Dermis microvascular lymphatic vessel endothelial cell (primary cell): ENCODE data around the gene GLE1. TPM values are rescaled to one million over a fixed set of nuclear protein-coding genes. Genes with fewer than 3 reads are reported as not detected.
A peak's percentile ranks its signal among the peaks of the same experiment; 100 is the strongest.
"Not testable (repeated sequence)": the region's sequence is repeated elsewhere in the genome, so short reads cannot be mapped to it uniquely, and the experiment has no call there.

Experiments
- DNase-seq, 2 donors: peaks; one replicate each; pipeline versions ENCODE4 v3.0.0 to v3.0.0-alpha.2; 2010; ENCODE audit warnings: low read depth in 2 of 2
- total RNA-seq: library from RNA; depleted of rRNA; stranded (reverse); fragments of >200 nt; gene quantifications from 2 replicates; pipeline ENCODE4 v1.2.1, GENCODE V29; 2014

GLE1 gene
- total RNA-seq, 1 donor from 2014 or later, result 15.7 TPM

DNA sequence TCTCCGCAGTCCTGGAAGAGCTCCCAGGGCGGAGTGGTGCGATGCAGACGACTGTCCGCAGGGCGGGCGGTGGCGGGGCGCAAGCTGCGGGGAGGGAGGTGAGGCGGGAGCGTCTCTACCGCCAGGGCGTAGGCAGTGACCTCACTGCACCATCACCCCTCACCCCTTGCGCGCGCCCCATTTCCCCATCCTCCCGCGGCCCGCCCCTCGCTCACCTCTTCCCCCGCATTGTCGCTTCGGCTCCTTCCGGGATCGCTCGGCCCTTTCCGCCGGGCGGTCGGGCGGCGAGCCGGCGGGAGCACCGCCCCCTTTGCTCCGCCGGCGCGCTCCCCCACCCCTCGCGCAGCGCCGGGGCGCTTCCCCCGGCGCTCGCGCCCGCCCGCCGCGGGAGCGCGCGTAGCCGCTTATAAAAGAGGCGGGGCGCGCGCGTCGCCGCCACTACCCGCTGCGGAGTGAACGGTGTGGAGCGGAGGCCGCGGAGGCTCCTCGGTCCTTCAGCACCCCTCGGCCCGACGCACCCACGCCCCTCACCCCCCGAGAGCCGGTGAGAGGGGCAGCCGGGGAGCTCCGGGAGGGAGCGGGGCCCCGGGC, 47.7 kb downstream of the GLE1 start, which contains the start of gene SPTAN1:
Gene SPTAN1, plus strand, starts transcription at position 435 of the 591 bp plus-strand sequence. CDS start 14,154 bp downstream, outside the sequence.
- peak; percentile 61 to 86 for DNase-seq

DNA sequence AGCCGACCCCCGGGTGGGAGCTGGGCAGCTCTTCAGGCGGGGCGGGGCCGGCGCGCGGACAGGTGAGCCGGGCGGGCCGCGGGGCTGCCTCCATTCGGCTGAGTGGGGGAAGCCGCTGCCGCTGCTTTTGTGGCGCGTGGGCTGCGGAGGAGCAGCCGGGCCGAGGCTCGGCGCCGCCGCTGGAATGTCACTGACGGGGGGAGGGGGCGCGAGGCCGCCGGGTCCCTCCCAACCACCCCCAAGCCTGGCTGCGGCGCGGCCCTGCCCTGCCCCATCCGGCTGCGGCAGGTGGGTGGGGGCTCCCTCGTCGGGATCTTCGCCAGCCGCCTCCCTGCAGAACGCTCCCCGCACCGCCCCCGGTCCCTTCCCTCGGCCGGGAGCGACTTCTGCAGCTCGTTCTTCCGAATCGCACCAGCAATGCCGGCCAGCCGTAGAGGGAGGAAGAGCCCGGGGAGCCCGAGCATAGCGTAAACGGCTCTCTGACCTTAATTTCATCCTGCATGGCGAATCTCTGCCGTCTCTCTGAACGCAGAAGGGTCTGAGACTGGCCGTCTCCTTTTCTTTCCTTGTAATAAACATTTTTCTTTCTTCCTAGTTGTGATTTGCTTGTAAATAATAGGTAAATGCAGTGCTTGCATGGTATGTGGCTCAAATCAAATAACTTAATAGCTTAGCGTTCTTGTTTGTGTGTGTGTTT, 48.4 kb downstream of the GLE1 start:
- peak in 1 of 2 donors; percentile 38 for DNase-seq

DNA sequence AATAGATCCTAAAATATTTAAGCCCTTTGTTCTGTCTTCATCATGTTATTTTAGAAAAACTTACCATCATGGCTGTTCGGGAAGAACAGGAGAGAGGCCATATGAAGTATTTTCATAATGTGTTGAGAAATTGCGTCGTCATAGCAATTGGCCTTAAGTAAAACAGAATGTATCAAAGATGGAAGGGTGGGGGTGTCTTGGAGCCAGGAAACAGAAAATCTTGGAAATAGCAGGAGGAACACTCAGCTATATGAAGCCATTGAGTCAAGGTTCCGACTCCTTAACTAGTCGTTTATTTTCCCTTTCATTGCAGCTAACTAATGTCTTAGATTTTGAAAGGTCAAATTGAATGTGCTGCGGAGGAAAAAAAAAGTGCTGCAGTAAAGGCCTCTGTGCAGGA, 49.2 kb downstream of the GLE1 start:
- DNase-seq, result peak in 1 of 2 donors; percentile 60

DNA sequence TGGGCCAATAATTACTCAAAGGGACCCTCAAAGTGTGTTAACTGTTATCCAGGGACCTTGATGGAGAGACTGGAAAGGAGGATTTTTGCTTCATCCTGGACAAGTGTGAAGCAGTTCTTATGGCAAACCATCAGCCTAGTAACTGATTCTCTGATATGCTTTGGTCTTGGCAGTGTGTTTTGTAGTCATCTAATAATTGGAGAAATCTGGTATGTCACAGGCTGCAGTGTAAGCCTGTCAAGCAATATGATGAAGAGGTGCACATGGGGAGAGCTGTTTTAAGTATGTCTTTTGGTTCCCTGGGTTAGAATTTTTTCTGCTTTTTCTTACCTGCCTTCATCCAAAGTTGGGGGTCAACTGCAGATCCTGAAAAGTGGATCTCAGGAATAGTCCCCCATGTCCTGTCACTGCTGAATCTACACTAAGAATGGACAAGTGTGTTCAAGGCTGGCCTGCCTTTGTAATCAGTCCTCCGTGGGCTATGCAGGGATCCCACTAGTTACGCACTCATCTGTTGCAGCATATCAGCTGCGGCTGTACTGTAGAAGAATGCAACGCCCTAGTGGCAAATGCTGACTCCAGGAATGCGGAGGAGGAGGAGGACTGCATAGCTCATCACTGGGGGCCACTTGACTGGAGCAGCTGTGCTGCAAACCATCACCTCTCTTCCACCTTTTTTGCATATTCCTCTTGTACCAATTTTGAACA, 49.8 kb downstream of the GLE1 start:
- DNase-seq, result peak in 1 of 2 donors; percentile 71

DNA sequence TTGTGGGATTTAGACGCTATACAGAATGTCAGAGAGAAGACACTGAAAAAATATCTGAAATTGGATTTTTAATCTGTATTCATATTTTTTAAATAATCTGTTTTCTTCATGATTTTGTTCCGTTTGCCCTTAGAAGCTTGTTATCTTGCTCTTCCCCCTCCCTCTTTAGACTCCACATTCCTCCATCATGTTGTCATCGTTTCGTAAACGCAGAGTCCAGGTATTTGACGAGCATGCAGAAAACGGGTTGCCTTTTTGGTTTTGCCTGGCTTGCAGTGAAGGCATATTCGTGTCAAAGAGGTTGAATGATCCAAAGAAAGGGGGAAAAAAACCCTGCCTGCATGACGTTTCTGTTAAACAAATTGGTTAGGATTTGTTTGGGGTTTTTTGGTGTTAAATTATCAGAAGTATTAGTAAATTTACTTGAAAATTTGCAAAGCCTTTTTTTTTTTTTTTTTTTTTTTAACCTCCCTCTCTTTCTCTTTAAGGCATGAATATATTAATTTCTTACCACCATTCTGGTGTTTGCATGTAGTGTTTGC, 50.7 kb downstream of the GLE1 start:
- DNase-seq, result peak in 1 of 2 donors; percentile 60

DNA sequence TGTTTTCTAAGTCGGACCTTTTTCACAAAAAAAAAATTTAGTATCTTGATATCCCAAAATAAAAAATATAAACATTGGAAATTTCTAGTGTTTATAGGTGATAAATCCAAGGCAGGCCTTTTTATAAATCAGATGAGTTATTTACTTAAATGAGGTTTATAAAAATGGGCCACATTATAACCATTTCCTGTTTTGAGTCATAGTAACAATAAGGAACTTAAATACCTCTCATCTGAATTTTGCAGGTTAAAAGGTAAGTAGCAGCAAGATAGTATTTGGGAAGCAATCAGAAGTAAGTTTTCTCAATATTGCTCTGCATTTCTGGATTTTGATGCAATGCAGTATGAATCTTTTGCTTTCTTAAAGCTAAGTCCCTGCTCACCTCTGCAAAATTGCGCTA, 51.8 kb downstream of the GLE1 start:
- DNase-seq, result no peak

DNA sequence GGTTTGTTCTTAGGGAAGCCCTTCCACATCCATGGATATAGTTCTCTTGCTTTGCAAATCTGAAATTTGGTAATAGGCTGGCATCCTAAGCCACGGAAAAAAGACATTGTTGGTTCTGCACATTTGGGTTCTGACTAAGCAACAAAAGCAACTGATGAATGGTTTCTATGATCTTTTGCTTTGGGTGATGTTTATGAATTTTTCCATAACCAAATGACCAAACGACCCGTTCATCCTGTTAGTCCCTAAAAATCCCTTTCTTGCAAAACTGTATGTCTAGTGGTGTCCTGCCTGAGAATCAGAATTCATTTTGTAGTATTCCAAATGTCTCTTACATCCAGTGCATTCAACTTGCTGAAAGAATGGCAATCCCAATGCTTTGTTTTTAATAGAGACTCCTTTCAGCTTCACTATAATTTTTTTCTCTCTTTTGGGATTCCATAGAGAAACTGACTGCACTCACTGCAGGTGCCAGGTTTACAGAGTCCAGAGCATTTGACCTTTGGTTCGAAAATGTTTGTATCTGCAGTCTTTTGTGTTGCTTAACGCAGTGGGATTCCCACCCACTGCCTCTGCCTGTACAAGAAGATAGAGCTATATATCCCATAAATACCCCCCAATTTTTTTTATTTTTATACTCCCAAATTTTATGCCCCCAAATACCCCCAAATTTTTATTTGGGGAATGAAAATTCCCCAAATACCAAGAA, 52.6 kb downstream of the GLE1 start:
- peak; percentile 35 to 53 for DNase-seq

DNA sequence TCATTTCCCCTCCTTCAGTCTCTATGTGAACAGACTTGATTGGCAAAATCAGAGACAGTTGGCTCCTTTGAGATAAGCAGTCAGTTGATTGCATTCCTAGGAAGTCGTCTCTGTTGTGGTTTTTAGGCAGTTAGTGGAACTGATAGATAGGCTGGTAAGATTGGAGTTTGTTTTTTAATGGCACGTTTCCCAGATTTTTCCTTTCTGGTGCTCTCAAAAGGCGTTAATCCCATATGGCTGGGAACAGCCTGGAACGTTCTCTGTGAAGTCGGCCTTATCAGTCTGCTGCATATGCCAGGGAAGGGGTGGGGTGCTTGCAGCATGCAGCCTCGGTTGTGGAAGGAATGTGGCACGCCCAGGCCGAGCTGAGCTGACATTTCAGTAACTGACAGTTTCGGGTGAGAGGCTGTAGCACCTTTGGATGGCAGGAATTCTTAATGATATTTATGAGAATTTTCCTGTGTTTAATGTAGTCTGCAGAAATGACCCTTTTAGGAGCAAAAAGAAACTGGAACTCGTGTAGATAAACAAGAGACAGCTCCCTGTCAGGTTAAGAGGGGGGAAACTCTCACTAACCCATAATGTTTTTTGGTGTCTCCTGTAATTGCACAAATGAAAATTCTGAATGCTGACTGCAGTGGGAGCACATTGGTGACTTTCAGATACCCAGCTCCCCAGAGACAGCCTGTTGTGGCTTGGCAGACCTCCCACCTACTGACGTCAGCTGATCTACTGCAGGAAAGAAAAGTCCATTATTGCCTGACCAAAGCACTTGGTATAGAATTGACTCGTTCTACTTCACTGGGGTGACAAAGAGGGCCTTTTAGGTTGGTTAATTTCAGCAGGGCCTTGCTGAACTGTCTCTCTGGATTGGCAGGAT, 54.2 kb downstream of the GLE1 start:
- peak; percentile 86 to 97 for DNase-seq

DNA sequence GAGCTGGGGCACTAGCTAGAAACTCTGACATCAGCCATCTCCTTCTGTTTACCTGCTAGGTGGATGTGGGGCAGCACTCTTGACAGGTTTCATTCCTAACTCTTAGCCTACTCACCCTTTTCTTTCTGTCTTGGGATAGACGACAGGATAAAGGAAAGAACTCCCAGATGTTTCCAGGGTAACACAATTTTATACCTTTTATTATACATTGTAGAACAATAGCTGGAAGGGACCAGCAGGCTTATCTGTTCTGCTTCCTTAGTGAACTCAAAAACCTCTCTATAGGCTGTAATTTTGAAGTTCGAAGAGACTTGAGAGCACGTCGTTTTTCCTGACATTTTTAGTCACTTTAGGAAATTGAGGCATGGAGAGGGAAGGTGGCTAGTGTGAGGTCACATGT, 61.1 kb downstream of the GLE1 start:
- peak in 1 of 2 donors; percentile 73 for DNase-seq

DNA sequence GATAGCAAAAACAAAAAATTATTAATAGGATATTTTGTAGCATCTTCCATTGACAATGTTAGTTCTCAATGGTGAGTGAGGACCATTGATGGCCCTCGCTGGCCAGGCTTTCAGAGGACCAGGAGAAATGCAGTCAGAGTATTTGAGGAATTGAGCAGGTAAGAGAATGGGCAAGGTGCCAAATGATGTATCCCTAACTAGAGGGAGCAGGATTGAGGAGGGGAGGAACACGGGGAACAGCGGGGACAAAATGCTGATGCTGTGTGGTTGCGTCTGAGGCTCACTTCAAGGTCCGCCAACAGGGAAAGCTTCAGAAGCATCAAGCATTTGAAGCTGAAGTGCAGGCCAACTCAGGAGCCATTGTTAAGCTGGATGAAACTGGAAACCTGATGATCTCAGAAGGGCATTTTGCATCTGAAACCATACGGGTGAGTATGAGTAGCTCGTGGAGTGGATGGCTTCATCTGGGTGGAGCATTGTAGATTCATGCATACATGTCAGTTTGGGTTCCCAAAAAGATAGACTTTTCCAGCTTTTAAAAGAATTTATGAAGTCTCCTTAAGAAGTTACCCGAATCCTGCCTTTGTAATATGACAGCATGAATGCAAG, 64.1 kb downstream of the GLE1 start:
- DNase-seq, result no peak

DNA sequence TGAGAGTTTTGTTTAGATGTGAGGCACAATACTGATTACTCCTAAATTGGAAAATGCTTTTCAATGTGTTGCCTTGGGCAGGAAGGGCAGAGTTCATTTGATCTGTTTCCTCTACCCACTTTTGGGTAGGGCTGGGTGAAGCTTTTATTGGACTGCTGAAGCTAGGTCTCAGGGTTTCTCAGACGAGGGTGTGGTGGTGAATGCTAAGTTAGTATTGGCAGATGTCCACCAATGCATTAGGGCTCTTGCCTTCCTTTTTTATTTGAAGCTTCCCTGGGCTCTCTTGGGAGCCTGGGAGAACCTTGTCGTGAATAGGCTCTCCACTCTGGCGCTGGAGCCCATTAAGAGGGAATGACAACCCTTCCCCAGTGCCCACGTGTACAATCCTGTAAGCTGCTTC, 71.0 kb downstream of the GLE1 start:
- no peak for DNase-seq

DNA sequence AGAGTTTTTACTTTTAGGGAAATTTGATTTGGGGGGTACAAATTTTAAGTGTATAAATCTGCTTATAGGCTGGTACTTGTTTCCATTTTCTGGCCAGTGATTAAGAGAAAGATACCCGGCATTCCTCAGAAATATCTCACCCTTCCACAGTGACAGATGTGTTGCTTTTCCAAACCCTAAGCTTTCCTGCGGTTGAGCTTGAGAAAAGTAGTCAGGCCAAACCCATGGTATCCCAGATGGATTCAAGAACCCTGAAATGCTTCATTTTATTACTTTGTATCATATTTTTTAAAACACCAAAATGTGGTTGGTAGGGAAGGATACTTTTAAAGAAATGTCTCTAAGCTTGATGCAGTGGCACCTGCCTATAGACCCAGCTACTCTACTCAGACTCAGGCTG, 71.4 kb downstream of the GLE1 start:
- DNase-seq, result no peak

DNA sequence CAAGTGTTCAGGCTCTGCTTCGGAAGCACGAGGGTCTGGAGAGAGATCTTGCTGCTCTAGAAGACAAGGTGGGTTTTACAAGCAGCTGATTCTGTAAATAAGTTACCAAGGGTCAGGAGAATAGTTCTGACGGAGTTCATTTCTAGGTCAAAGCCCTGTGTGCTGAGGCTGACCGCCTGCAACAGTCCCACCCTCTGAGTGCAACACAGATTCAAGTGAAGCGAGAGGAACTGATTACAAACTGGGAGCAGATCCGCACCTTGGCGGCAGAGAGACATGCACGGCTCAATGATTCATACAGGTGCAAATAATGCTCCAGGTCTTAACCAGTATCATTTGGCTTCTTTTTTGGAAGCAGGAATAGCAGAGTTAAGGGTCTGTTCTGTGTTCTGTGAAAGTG, 72.7 kb downstream of the GLE1 start:
- no peak for DNase-seq

DNA sequence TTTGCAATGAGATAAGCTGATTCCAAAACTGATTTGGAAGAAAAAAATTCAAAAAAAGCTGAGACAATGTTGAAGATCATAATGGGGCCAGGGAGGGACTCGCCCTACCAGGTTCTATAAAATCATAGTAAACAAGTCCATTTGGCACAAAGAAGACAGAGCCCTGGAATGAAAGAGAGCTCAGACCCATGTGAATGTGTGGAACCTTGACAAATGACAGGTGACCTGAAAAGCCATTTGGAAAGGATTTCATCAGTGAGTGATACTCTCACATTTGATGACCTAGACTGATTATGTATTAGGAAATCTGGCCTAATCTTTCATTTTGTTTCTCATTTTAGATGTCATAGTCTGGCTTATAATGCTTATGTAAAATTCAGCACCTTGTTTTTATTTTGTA, 74.7 kb downstream of the GLE1 start:
- no peak for DNase-seq

DNA sequence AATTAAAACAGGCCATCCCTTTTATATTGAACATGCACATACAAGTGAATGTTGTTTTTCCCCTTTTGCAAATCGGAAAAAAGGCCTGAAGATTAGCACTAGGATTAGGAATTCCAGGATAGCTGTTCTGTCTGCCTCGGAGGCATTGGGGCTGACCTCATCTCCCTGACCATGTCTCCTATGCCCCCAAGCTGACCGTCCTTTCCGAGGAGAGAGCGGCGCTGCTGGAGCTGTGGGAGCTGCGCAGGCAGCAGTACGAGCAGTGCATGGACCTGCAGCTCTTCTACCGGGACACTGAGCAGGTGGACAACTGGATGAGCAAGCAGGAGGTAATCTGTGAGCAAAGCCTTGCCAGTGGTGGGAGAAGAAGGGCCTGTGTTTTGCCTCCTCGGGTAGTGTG, 76.2 kb downstream of the GLE1 start:
- DNase-seq, result no peak

DNA sequence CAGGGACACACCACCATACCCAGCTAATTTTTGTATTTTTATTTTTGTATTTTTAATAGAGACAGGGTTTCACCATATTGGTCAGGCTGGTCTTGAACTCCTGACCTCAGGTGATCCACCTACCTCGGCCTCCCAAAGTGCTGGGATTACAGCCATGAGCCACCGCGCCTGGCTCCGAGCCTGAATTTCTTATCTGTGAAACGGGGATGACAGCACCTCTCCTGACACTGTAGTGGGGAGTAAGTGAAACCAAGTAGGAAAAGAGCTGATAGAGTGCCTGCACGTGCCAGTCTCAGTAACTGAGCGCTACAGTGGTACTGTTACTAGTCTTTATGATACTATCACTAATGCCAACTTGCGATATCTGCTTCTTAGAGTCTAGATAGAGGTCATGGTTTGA, 80.6 kb downstream of the GLE1 start:
- DNase-seq, result not testable (repeated sequence)

DNA sequence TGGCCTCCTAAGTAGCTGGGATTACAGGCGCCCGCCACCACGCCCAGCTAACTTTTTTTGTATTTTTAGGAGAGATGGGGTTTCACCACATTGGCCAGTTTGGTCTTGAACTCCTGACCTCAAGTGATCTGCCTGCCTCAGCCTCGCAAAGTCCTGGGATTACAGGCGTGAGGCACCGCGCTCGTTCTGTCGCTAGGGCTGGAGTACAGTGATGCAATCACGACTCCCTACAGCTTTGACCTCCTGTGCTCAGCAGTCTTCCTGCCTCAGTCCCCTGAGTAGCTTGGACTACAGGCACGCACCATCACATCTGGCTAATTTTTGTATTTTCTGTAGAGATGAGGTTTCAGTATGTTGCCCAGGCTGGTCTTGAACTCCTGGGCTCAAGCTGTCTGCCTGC, 82.4 kb downstream of the GLE1 start:
- DNase-seq, result not testable (repeated sequence)

DNA sequence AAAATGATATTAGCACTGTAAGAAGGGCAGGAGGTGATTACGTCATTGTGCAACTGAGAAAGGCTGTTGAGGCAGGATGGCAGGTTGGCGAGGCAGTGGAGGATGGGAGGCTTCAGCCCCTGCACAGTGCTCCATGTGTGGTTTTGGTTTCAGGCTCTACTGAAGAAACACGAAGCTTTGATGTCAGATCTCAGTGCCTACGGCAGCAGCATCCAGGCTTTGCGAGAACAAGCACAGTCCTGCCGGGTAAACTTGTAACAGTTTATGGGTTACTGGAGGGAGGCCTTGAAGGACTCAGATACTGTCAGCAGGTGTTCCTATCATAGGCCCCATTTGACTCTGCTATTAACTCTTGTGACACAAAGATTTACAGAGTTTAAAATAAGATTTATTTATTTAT, 82.9 kb downstream of the GLE1 start:
- no peak for DNase-seq

DNA sequence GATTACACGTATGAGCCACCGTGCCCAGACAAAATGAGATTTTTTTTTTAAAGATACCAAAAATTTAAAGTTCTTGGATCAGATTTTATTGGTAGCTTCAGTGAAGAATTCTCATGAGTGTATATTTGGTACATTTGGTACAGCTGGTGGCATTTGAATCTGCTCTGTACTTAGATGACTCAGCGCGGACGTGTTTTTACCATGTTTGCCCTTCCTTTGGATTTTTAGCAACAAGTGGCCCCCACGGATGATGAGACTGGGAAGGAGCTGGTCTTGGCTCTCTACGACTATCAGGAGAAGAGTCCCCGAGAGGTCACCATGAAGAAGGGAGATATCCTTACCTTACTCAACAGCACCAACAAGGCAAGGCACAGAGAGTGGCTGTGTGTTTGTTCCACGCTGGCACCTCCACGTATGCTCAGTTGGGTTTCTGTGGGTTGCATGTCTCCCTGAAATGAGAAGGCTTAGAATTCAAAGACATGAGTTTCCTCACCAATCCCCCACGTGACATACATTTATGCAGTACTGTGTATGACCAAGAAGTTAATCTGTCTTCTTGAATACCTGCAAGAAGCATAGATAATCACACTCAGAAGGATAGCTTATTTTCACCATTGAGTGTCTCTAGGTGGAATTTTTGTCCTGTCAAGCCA, 84.2 kb downstream of the GLE1 start:
- DNase-seq, result no peak
